ENCODE measurements around the gene AHNAK2.
A peak's percentile ranks its signal among the peaks of the same experiment; 100 is the strongest.

DNA sequence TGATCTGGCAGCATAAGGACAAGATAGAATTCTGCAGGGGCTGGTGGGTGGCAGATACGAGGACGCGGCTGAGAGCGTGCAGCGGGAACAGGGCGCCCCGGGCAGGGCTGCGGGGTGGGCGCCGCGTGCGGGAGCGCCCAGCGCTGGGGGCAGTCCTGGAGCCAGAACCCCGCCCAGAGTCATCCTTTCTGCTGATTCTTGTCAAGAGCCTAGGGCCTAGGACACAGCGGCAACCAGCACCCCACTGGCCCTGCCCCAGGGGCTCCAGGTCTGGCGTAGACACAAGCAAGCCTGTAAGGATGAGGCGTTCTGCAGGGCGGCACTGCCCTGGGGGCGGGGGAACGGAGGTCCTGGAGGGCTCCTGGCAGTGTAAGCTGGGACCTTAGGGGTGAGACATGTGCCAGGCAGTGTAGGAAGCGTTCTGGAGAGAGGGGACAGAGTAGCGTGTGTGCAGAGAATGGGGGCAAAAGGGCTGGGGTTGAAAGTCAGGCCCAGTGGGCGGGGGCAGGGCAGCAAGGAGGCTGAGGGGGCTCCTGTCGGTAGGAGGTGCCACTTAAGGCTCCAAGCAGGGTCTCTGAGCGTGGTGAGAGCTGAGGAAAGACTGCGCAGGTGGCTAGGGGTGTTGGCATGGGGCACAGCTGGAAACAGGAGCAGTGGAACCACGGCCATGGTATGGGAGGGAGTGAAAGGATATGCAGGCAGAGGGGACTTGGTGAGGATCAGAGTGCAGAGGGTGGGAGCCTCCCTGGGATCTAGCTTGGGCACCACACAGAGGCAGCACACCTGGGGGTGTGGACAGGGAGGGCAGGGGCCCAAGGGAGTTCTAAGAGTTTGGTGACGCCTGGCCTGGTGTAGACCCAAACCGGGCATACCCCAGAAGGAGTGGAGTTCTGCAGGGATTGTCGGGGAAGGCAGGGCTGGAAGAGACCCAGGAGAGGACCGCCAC lies 845 bp upstream of the AHNAK2 start:
- 0 out of 2 replicates have a peak, but pooled peaks have one; percentile 7 for TF ChIP-seq GATA2 (IDR thresholded peaks at IDR 0.05; ENCODE audit: low read depth, low read length)
- TF ChIP-seq GATA3 (IDR thresholded peaks at IDR 0.05; ENCODE audit: low read depth, low read length), result no peak
